ENCODE results near the gene KRTAP3-3.
"Not testable (repeated sequence)": the region's sequence is repeated elsewhere in the genome, so short reads cannot be mapped to it uniquely, and the experiment has no call there.

The KRTAP3-3 gene

GRCh38 chr17:41004397-41004796, 10.4 kb upstream of the KRTAP3-3 start:
- no peak for DNase-seq (ENCODE audit: low read depth in 2 of 2)

GRCh38 chr17:41003926-41004325, 10.0 kb upstream of the KRTAP3-3 start:
- DNase-seq (ENCODE audit: low read depth in 2 of 2) = no peak

- no peak for DNase-seq (ENCODE audit: low read depth in 2 of 2)
These were observed 8.8 kb upstream of the KRTAP3-3 start for GRCh38 chr17:41002814-41003213.

- DNase-seq (ENCODE audit: low read depth in 2 of 2) = no peak
These were observed 7.8 kb upstream of the KRTAP3-3 start for GRCh38 chr17:41001795-41002194.

GRCh38 chr17:40999563-40999962, 5.6 kb upstream of the KRTAP3-3 start, which contains the start of gene KRTAP3-2:
TSS of gene KRTAP3-2 (minus strand) at chr17:40999906. CDS start at chr17:40999853, 53 bp downstream.
- not testable (repeated sequence) for DNase-seq (ENCODE audit: low read depth in 2 of 2)

- no peak for DNase-seq (ENCODE audit: low read depth in 2 of 2)
These were observed 3.4 kb upstream of the KRTAP3-3 start for GRCh38 chr17:40997361-40997760.

GRCh38 chr17:40996829-40997228, 2.9 kb upstream of the KRTAP3-3 start:
- DNase-seq (ENCODE audit: low read depth in 2 of 2) = no peak

GRCh38 chr17:40995116-40995515, 1.2 kb upstream of the KRTAP3-3 start:
- no peak for DNase-seq (ENCODE audit: low read depth in 2 of 2)

- DNase-seq (ENCODE audit: low read depth in 2 of 2) = no peak
These were observed 880 bp downstream of the KRTAP3-3 start for GRCh38 chr17:40993084-40993483.

GRCh38 chr17:40992666-40993065, 1.3 kb downstream of the KRTAP3-3 start:
- no peak for DNase-seq (ENCODE audit: low read depth in 2 of 2)

- DNase-seq (ENCODE audit: low read depth in 2 of 2) = no peak
These were observed 7.0 kb downstream of the KRTAP3-3 start for GRCh38 chr17:40986920-40987319.

GRCh38 chr17:40984226-40984625, 9.7 kb downstream of the KRTAP3-3 start, which contains the start of gene KRT40:
TSS of gene KRT40 (minus strand) at chr17:40984326. CDS start at chr17:40984273, 53 bp downstream.
- DNase-seq (ENCODE audit: low read depth in 2 of 2) = no peak

- no peak for DNase-seq (ENCODE audit: low read depth in 2 of 2)
These were observed 12.8 kb downstream of the KRTAP3-3 start for GRCh38 chr17:40981115-40981514.

GRCh38 chr17:40980596-40980995, 13.4 kb downstream of the KRTAP3-3 start:
- DNase-seq (ENCODE audit: low read depth in 2 of 2) = no peak

GRCh38 chr17:40980117-40980516, 13.8 kb downstream of the KRTAP3-3 start:
- DNase-seq (ENCODE audit: low read depth in 2 of 2) = no peak

- DNase-seq (ENCODE audit: low read depth in 2 of 2) = no peak
These were observed 15.3 kb downstream of the KRTAP3-3 start for GRCh38 chr17:40978575-40979151.

- DNase-seq (ENCODE audit: low read depth in 2 of 2) = no peak
These were observed 18.4 kb downstream of the KRTAP3-3 start for GRCh38 chr17:40975516-40975915.

GRCh38 chr17:40974366-40974765, 19.6 kb downstream of the KRTAP3-3 start:
- DNase-seq (ENCODE audit: low read depth in 2 of 2) = no peak

- no peak for DNase-seq (ENCODE audit: low read depth in 2 of 2)
These were observed 26.4 kb downstream of the KRTAP3-3 start for GRCh38 chr17:40967582-40967981.

GRCh38 chr17:40966848-40967247, 27.1 kb downstream of the KRTAP3-3 start, which contains the start of gene KRT39:
TSS of gene KRT39 (minus strand) at chr17:40966948. CDS start at chr17:40966856, 92 bp downstream.
- no peak for DNase-seq (ENCODE audit: low read depth in 2 of 2)

- DNase-seq (ENCODE audit: low read depth in 2 of 2) = no peak
These were observed 30.1 kb downstream of the KRTAP3-3 start for GRCh38 chr17:40963838-40964237.

GRCh38 chr17:40962059-40962561, 31.9 kb downstream of the KRTAP3-3 start:
- no peak for DNase-seq (ENCODE audit: low read depth in 2 of 2)

GRCh38 chr17:40961591-40961990, 32.4 kb downstream of the KRTAP3-3 start:
- DNase-seq (ENCODE audit: low read depth in 2 of 2) = no peak

GRCh38 chr17:40960144-40960543, 33.8 kb downstream of the KRTAP3-3 start:
- no peak for DNase-seq (ENCODE audit: low read depth in 2 of 2)
